Upper lobe of right lung (tissue), 1 donor: ENCODE results near the gene ANKRD44. TPM values are rescaled to one million over a fixed set of nuclear protein-coding genes. Genes with fewer than 3 reads are reported as not detected.

Experiments used
- ATAC-seq: fragments of 200-7000 bp; cut with Tn5 transposase; one replicate; pipeline ENCODE4 v1.9.1; 2020; ENCODE audit warnings: mild to moderate bottlenecking, moderate library complexity
- DNase-seq: peaks from one replicate; pipeline ENCODE4 v3.0.0-alpha.2; 2020
- H3K27ac ChIP-seq: fragments of 200-600 bp; one replicate; pipeline ENCODE4 v1.8.0; 2022
- H3K27me3 ChIP-seq: fragments of 200-600 bp; one replicate; pipeline ENCODE4 v1.8.0; 2022; ENCODE audit warnings: mild to moderate bottlenecking
- H3K36me3 ChIP-seq: fragments of 200-600 bp; one replicate; pipeline ENCODE4 v1.8.0; 2022
- H3K4me1 ChIP-seq: fragments of 200-600 bp; one replicate; pipeline ENCODE4 v1.8.0; 2022
- H3K4me3 ChIP-seq: fragments of 200-600 bp; one replicate; pipeline ENCODE4 v1.8.0; 2022; ENCODE audit warnings: mild to moderate bottlenecking
- H3K9me3 ChIP-seq: fragments of 200-600 bp; one replicate; pipeline ENCODE4 v1.8.0; 2022
- intact Hi-C: fragments of 100-400 bp; cut with DNase I; formaldehyde crosslinking; loops from one replicate; pipeline ENCODE4 v1.11.0; 2022
- total RNA-seq: library from RNA; stranded (reverse); fragmentation: NEBNext Ultra II Directional; extraction: Animal tissue kit (Norgen Biotek cat#: 25700); gene quantifications from one replicate; pipeline ENCODE4 v1.2.1, GENCODE V29; 2021
- TF ChIP-seq, protein P1 (sequence below): fragments of 200-600 bp; IDR thresholded peaks from one replicate; pipeline ENCODE4 v1.8.0; 2022; ENCODE audit warnings: antibody characterized with exemption
- donor health status: DM: no; HTN: yes; CAD: no; lungs with severe emphysema.

The ANKRD44 gene
- total RNA-seq, 1 donor from 2014 or later, result 51.4 TPM

- DNase-seq (no peak), ATAC-seq (no peak)
- intact Hi-C loops, result no loop called here
- TF ChIP-seq, protein P1, sequence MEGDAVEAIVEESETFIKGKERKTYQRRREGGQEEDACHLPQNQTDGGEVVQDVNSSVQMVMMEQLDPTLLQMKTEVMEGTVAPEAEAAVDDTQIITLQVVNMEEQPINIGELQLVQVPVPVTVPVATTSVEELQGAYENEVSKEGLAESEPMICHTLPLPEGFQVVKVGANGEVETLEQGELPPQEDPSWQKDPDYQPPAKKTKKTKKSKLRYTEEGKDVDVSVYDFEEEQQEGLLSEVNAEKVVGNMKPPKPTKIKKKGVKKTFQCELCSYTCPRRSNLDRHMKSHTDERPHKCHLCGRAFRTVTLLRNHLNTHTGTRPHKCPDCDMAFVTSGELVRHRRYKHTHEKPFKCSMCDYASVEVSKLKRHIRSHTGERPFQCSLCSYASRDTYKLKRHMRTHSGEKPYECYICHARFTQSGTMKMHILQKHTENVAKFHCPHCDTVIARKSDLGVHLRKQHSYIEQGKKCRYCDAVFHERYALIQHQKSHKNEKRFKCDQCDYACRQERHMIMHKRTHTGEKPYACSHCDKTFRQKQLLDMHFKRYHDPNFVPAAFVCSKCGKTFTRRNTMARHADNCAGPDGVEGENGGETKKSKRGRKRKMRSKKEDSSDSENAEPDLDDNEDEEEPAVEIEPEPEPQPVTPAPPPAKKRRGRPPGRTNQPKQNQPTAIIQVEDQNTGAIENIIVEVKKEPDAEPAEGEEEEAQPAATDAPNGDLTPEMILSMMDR, result no peak
- Histone ChIP-seq H3K27me3 (no peaks in the 10 kb centered on the region), H3K36me3 (no peaks in the 10 kb centered on the region), H3K9me3 (no peaks in the 10 kb centered on the region), H3K4me1 (no peaks in the 10 kb centered on the region), H3K4me3 (no peak overlapping the region), H3K27ac (no peak overlapping the region)
Observed at GRCh38 chr2:196970099-196970498, 340.5 kb downstream of the ANKRD44 start.

GRCh38 chr2:196968516-196968915 is 342.1 kb downstream of the ANKRD44 start:
- no peak overlapping the region for H3K27ac ChIP-seq
- TF ChIP-seq, protein P1, result no peak
- no peak overlapping the region for H3K4me3 ChIP-seq
- DNase-seq (no peak), ATAC-seq (no peak)
- H3K9me3 ChIP-seq, result no peaks in the 10 kb centered on the region
- intact Hi-C loops, result no loop called here
- no peaks in the 10 kb centered on the region for H3K4me1 ChIP-seq
- H3K36me3 ChIP-seq, result no peaks in the 10 kb centered on the region
- no peaks in the 10 kb centered on the region for H3K27me3 ChIP-seq

DNA sequence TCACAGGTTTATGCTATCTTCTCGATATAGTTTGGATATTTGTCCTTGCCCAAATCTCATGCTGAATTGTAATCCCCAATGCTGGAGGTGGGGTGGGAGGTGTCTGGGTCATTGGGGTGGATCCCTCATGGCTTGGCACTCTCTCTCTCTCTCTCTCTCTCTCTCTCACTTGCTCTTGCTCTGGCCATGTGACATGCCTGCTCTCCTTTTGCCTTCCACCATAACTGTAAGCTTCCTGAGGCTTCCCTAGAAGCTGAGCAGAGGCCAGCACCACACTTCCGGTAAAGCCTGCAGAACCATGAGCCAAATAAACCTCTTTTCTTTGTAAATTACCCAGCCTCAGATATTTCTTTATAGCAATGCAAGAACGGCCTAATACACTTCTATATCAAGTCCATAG is 342.8 kb downstream of the ANKRD44 start:
- Histone ChIP-seq H3K4me3 (no peak overlapping the region), H3K4me1 (no peaks in the 10 kb centered on the region), H3K27me3 (no peaks in the 10 kb centered on the region), H3K9me3 (no peaks in the 10 kb centered on the region), H3K27ac (no peak overlapping the region), H3K36me3 (no peaks in the 10 kb centered on the region)
- no peak for ATAC-seq
- intact Hi-C loops, result no loop called here
- no peak for DNase-seq
- TF ChIP-seq, protein P1, result no peak

GRCh38 chr2:196967116-196967515 is 343.5 kb downstream of the ANKRD44 start:
- intact Hi-C loops, result no loop called here
- TF ChIP-seq, protein P1, result no peak
- peak overlapping the region; percentile 20 for H3K4me3 ChIP-seq

GRCh38 chr2:196966061-196966460 is 344.5 kb downstream of the ANKRD44 start:
- Histone ChIP-seq H3K9me3 (no peaks in the 10 kb centered on the region), H3K4me1 (no peaks in the 10 kb centered on the region), H3K4me3 (peak overlapping the region; percentile 20), H3K36me3 (no peaks in the 10 kb centered on the region), H3K27ac (no peak overlapping the region), H3K27me3 (no peaks in the 10 kb centered on the region)
- no peak for DNase-seq
- no peak for ATAC-seq
- intact Hi-C loops, result no loop called here
- TF ChIP-seq, protein P1, result no peak

More at GRCh38 chr2:196967116-196967515, 343.5 kb downstream of the ANKRD44 start:
- ATAC-seq (no peak), DNase-seq (no peak)
- Histone ChIP-seq H3K9me3 (no peaks in the 10 kb centered on the region), H3K27me3 (no peaks in the 10 kb centered on the region), H3K4me1 (no peaks in the 10 kb centered on the region), H3K27ac (peak overlapping the region; percentile 6), H3K36me3 (no peaks in the 10 kb centered on the region)

GRCh38 chr2:196965651-196966050 is 344.9 kb downstream of the ANKRD44 start:
- Histone ChIP-seq H3K27ac (no peak overlapping the region), H3K36me3 (no peaks in the 10 kb centered on the region), H3K4me3 (no peak overlapping the region), H3K4me1 (no peaks in the 10 kb centered on the region), H3K9me3 (no peaks in the 10 kb centered on the region), H3K27me3 (no peaks in the 10 kb centered on the region)
- ATAC-seq (no peak), DNase-seq (no peak)
- intact Hi-C loops, result no loop called here
- TF ChIP-seq, protein P1, result no peak
